Stomach (tissue), 4 donors: ENCODE results near the gene EXOC4.

Experiments
- POLR2A ChIP-seq, 4 donors: fragments of 450-650 bp; IDR thresholded peaks; one replicate each; pipeline ENCODE4 v1.6.1; 2016; ENCODE audit warnings: antibody characterized with exemption in 4 of 4, control low read depth in 2 of 4, mild to moderate bottlenecking in 1 of 4, moderate library complexity in 1 of 4
- TF ChIP-seq, protein P1 (sequence below), 7 experiments: fragments of 450-650 bp in 4 of 7; fragments of 200-600 bp in 3 of 7; sonication (generic) in 3 of 7; IDR thresholded peaks; one replicate each; pipeline ENCODE4 v1.5.1; 2016 to 2019; ENCODE audit warnings: antibody characterized with exemption in 7 of 7, control low read depth in 2 of 7, mild to moderate bottlenecking in 1 of 7

DNA sequence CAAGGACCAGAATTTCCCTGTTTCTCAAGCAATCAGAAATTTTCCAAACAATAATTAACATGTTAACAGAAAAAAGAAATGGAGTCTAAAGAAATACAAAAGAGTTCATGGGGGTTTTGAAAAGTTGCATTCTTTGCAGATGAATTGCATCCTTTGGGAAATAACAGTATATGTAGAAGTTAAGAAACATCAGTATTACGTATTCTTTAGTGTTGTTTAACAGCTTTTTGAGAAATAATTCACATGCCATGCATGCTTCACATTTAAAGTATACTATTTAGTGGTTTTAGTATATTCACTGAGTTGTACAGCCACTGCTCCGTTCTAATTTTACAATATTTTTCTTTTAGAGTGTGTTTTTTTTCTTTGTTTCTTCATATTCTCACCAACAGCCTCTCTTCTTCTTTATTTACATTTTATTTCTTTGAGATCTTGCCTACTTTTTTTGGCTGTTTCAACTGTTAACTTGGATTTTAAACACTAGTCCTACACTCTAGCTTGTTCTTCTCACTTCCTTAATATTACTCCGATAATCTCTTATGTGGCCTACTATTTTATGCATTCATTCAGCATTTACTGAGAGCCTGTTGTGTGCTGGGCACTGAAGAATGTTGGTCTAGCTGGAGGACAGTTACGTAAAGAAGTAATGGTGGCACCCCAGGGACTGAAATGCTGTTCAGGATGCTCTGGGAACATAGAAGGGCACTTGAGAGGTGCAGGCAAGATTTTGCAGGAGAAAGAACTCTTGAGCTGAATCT, 330.1 kb downstream of the EXOC4 start:
- no peak for TF ChIP-seq POLR2A (IDR thresholded peaks at IDR 0.05)
- TF ChIP-seq, protein P1, sequence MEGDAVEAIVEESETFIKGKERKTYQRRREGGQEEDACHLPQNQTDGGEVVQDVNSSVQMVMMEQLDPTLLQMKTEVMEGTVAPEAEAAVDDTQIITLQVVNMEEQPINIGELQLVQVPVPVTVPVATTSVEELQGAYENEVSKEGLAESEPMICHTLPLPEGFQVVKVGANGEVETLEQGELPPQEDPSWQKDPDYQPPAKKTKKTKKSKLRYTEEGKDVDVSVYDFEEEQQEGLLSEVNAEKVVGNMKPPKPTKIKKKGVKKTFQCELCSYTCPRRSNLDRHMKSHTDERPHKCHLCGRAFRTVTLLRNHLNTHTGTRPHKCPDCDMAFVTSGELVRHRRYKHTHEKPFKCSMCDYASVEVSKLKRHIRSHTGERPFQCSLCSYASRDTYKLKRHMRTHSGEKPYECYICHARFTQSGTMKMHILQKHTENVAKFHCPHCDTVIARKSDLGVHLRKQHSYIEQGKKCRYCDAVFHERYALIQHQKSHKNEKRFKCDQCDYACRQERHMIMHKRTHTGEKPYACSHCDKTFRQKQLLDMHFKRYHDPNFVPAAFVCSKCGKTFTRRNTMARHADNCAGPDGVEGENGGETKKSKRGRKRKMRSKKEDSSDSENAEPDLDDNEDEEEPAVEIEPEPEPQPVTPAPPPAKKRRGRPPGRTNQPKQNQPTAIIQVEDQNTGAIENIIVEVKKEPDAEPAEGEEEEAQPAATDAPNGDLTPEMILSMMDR (IDR thresholded peaks at IDR 0.05), result no peak
